OCI-LY7 (cell line): Measurements from ENCODE around the gene MTUS2. TPM values are rescaled to one million over a fixed set of nuclear protein-coding genes. Genes with fewer than 3 reads are reported as not detected.

ENCODE experiments used
- BruUV-seq: library from RNA; stranded (reverse); fragments of 400-500 nt; replicated peaks from 2 replicates; lab custom pipeline; 2021; lab: Mats Ljungman, UMichigan
- CTCF ChIA-PET: fragments of 300-600 bp; sonication (Branson Sonifier 250); formaldehyde crosslinking; loops from one replicate; lab custom pipeline; 2022; ENCODE audit warnings: antibody characterized with exemption; ENCODE audit not compliant: unreplicated experiment; lab: Charles Lee
- POLR2A ChIA-PET: fragments of 300-600 bp; sonication (Branson Sonifier 250); formaldehyde crosslinking; loops from one replicate; lab custom pipeline; 2022; ENCODE audit warnings: antibody characterized with exemption; lab: Charles Lee
- DNase-seq: peaks from one replicate; pipeline ENCODE4 v3.0.0-alpha.2; 2015; ENCODE audit warnings: low spot score
- H2AFZ ChIP-seq: fragments of 200-600 bp; sonication (generic), shearing (Covaris generic); 2 replicates; pipeline ENCODE4 v1.6.1; 2014; ENCODE audit warnings: mild to moderate bottlenecking, antibody characterized with exemption, low read length, moderate library complexity
- H3K27ac ChIP-seq: fragments of 200-600 bp; sonication (generic); 2 replicates; pipeline ENCODE4 v1.5.1; 2014; ENCODE audit warnings: mixed run types, low read depth, mild to moderate bottlenecking, moderate library complexity, low read length, inconsistent platforms; ENCODE audit not compliant: poor library complexity, severe bottlenecking
- H3K36me3 ChIP-seq: fragments of 200-600 bp; sonication (generic); 2 replicates; pipeline ENCODE4 v1.6.1; 2014; ENCODE audit warnings: mild to moderate bottlenecking, antibody characterized with exemption, low read length, moderate library complexity, mixed read lengths; ENCODE audit not compliant: insufficient read depth
- H3K4me1 ChIP-seq: fragments of 200-600 bp; sonication (generic); 2 replicates; pipeline ENCODE4 v1.5.1; 2014; ENCODE audit warnings: mild to moderate bottlenecking, low read length; ENCODE audit not compliant: insufficient read depth, poor library complexity, severe bottlenecking
- H3K4me2 ChIP-seq: fragments of 200-600 bp; sonication (generic); 2 replicates; pipeline ENCODE4 v1.6.1; 2014; ENCODE audit warnings: mild to moderate bottlenecking, low read length
- H3K4me3 ChIP-seq: fragments of 200-600 bp; sonication (generic); 2 replicates; pipeline ENCODE4 v1.5.1; 2014; ENCODE audit warnings: mild to moderate bottlenecking, low read depth, low read length; ENCODE audit not compliant: poor library complexity, severe bottlenecking
- H3K79me2 ChIP-seq: fragments of 200-600 bp; sonication (generic); 2 replicates; pipeline ENCODE4 v1.6.1; 2016; ENCODE audit warnings: low read depth, mild to moderate bottlenecking, low read length, moderate library complexity, mixed read lengths; ENCODE audit not compliant: insufficient read depth
- H3K9me2 ChIP-seq: fragments of 200-600 bp; sonication (generic); 2 replicates; pipeline ENCODE4 v1.6.1; 2016; ENCODE audit warnings: mild to moderate bottlenecking, low read length, mixed read lengths; ENCODE audit not compliant: insufficient read depth
- H3K9me3 ChIP-seq: fragments of 200-600 bp; sonication (generic); 2 replicates; pipeline ENCODE4 v1.6.1; 2014; ENCODE audit warnings: mild to moderate bottlenecking, mixed run types, low read length, mixed read lengths
- H4K20me1 ChIP-seq: fragments of 200-600 bp; sonication (generic); 2 replicates; pipeline ENCODE4 v1.6.1; 2014; ENCODE audit warnings: mild to moderate bottlenecking, antibody characterized with exemption, low read length, moderate library complexity, mixed read lengths; ENCODE audit not compliant: insufficient read depth
- EZH2phosphoT487 ChIP-seq: fragments of 200-600 bp; sonication (generic); IDR thresholded peaks from 2 replicates; pipeline ENCODE4 v1.6.1; 2018; ENCODE audit warnings: low read depth, borderline replicate concordance, mild to moderate bottlenecking, mixed run types, antibody characterized with exemption, low read length, moderate library complexity, mixed read lengths
- intact Hi-C: fragments of 100-400 bp; cut with micrococcal nuclease; formaldehyde crosslinking; loops from one replicate; pipeline ENCODE4 v1.10.0; 2022; ENCODE audit not compliant: unreplicated experiment
- total RNA-seq, 2 experiments: library from RNA; depleted of rRNA in 1 of 2; stranded (reverse); fragments of >200 nt in 1 of 2; shearing (Covaris generic) in 1 of 2; gene quantifications; 2 replicates each; pipeline ENCODE4 v1.2.3, GENCODE V29; 2014 to 2022
- TF ChIP-seq, protein P1 (sequence below): fragments of 200-600 bp; sonication (generic); conservative IDR thresholded peaks from 2 replicates; pipeline ENCODE4 v1.5.1; 2014; ENCODE audit warnings: mild to moderate bottlenecking, antibody characterized with exemption, low read length, moderate library complexity, mixed read lengths

MTUS2 gene
- total RNA-seq, 2 experiments from 2014 or later, result 0.16 to 9.8 TPM

DNA sequence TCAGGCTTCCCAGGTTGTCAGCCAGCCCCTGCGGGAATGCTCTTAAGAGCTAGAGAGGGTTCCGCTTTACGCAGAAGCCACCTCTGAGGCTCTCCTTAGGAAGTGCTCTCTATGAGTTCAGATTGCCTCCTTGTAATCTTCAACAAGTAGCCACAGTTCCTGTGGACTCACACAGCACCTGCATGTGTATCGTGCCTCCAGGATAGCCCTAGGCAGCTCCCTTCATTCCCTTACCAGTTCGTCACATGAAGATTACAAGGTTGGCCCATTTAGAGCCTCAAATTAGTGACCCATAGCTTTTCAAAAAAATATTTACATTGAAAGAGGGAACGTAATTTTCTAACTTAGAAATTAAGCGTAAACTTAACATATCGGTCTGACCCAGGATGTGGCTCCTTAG is 284.3 kb downstream of the MTUS2 start:
- Histone ChIP-seq H3K4me3 (no peak overlapping the region), H4K20me1 (no peaks in the 10 kb centered on the region), H3K27ac (no peak overlapping the region), H3K79me2 (no peaks in the 10 kb centered on the region), H3K4me1 (no peaks in the 10 kb centered on the region), H2AFZ (no peak overlapping the region), H3K9me3 (no peaks in the 10 kb centered on the region), H3K9me2 (no peaks in the 10 kb centered on the region), H3K36me3 (no peaks in the 10 kb centered on the region), H3K4me2 (no peak overlapping the region)
- ChIA-PET CTCF (no interaction called here), POLR2A (no interaction called here)
- TF ChIP-seq, protein P1, sequence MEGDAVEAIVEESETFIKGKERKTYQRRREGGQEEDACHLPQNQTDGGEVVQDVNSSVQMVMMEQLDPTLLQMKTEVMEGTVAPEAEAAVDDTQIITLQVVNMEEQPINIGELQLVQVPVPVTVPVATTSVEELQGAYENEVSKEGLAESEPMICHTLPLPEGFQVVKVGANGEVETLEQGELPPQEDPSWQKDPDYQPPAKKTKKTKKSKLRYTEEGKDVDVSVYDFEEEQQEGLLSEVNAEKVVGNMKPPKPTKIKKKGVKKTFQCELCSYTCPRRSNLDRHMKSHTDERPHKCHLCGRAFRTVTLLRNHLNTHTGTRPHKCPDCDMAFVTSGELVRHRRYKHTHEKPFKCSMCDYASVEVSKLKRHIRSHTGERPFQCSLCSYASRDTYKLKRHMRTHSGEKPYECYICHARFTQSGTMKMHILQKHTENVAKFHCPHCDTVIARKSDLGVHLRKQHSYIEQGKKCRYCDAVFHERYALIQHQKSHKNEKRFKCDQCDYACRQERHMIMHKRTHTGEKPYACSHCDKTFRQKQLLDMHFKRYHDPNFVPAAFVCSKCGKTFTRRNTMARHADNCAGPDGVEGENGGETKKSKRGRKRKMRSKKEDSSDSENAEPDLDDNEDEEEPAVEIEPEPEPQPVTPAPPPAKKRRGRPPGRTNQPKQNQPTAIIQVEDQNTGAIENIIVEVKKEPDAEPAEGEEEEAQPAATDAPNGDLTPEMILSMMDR, result no peak
- TF ChIP-seq EZH2phosphoT487, result no peak
- intact Hi-C loops, result no loop called here
- no TSS peak for BruUV-seq
- no peak for DNase-seq

DNA sequence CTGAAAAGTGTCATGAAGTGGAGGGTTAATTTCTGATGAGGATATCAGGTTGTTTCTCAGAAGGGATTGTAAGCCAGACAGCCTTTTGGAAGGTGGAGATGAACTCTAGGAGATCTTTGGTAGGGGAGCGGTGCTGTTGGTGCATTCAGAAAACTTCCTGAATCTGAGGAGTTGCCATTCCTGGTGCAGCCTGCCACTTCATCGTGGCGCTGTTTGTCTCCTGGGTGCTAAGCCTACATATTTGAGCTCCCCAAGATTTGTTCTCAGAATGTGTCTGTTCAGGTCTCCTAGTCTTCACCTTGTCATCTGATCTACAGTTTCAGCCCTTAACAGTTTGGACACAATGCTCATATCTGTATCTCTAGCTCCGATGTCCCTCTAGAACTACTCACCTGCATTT is 285.6 kb downstream of the MTUS2 start:
- no peaks in the 10 kb centered on the region for H3K36me3 ChIP-seq
- no peaks in the 10 kb centered on the region for H4K20me1 ChIP-seq
- H3K27ac ChIP-seq, result no peak overlapping the region
- no peak overlapping the region for H2AFZ ChIP-seq
- no peaks in the 10 kb centered on the region for H3K9me2 ChIP-seq
- H3K4me2 ChIP-seq, result no peak overlapping the region
- ChIA-PET CTCF (no interaction called here), POLR2A (interaction anchor here (0.6 kb wide), 2 partner anchors 70 to 710 kb away, joined by 3 read pairs; no protein-coding TSS in a partner anchor)
- no peak overlapping the region for H3K4me3 ChIP-seq
- intact Hi-C loops, result no loop called here
- H3K79me2 ChIP-seq, result no peaks in the 10 kb centered on the region
- H3K9me3 ChIP-seq, result no peaks in the 10 kb centered on the region
- no peaks in the 10 kb centered on the region for H3K4me1 ChIP-seq
- no peak for DNase-seq
- BruUV-seq, result no TSS peak
- TF ChIP-seq EZH2phosphoT487, result no peak
- TF ChIP-seq, protein P1, result no peak

DNA sequence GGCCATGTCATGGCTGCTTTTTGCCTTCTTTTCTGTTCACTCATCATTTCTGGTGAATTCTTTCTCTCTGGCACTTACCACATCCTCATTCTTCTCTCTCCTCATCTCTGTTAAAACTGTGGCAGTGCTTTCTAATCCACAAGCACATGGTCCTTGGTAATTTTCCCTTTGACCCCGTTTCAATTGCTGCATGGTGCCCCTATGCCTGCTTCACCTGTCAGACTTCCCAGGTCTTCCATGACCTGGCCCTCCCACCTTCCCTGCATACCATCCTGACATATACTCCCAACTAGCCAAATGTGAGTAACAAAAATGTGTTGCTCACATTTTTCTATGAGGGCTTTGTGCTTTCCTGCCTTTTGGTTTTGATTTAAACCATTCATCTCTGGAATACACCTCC is 286.5 kb downstream of the MTUS2 start:
- Histone ChIP-seq H2AFZ (no peak overlapping the region), H3K36me3 (no peaks in the 10 kb centered on the region), H3K9me2 (no peaks in the 10 kb centered on the region), H3K9me3 (no peaks in the 10 kb centered on the region), H3K4me3 (no peak overlapping the region), H3K4me2 (no peak overlapping the region), H4K20me1 (no peaks in the 10 kb centered on the region), H3K79me2 (no peaks in the 10 kb centered on the region), H3K4me1 (no peaks in the 10 kb centered on the region), H3K27ac (no peak overlapping the region)
- intact Hi-C loops, result no loop called here
- ChIA-PET POLR2A (no interaction called here), CTCF (no interaction called here)
- no TSS peak for BruUV-seq
- TF ChIP-seq EZH2phosphoT487, result no peak
- TF ChIP-seq, protein P1, result no peak
- no peak for DNase-seq
